Measurements from ENCODE around the gene HMG20A.

DNA sequence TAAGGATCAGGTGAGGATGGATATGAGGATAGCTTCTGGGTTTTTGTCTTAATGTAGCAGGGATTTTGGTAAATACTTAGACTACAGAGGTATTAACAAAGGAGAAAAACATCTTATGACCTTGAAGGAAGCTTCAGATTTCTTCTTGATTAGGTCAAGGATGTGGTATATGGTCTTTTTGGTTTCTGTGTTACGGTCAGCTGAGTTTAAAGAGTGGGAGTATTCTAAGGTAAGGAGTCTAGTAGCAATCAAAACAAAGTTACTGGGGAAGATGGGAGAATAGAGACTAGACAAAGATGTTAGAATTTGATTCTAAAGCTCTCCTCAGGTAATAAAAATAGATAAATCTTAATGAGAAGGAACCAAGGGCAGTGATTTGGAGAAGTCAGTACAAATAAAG, 6.2 kb downstream of the HMG20A start:
- TF ChIP-seq, protein P1, sequence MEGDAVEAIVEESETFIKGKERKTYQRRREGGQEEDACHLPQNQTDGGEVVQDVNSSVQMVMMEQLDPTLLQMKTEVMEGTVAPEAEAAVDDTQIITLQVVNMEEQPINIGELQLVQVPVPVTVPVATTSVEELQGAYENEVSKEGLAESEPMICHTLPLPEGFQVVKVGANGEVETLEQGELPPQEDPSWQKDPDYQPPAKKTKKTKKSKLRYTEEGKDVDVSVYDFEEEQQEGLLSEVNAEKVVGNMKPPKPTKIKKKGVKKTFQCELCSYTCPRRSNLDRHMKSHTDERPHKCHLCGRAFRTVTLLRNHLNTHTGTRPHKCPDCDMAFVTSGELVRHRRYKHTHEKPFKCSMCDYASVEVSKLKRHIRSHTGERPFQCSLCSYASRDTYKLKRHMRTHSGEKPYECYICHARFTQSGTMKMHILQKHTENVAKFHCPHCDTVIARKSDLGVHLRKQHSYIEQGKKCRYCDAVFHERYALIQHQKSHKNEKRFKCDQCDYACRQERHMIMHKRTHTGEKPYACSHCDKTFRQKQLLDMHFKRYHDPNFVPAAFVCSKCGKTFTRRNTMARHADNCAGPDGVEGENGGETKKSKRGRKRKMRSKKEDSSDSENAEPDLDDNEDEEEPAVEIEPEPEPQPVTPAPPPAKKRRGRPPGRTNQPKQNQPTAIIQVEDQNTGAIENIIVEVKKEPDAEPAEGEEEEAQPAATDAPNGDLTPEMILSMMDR (IDR thresholded peaks at IDR 0.05): no peak
- TF ChIP-seq POLR2A (IDR thresholded peaks at IDR 0.05): no peak
